HFFc6 (cell line): ENCODE results near the gene COL4A6. TPM values are rescaled to one million over a fixed set of nuclear protein-coding genes. Genes with fewer than 3 reads are reported as not detected.

ENCODE experiments used
- DNase-seq: peaks from one replicate; pipeline ENCODE4 v3.0.0-alpha.2; 2018
- H3K27ac Mint-ChIP-seq: 2 replicates; pipeline ENCODE4 v1.8.0; 2020; ENCODE audit warnings: mild to moderate bottlenecking, mixed read lengths
- H3K27me3 Mint-ChIP-seq: 2 replicates; pipeline ENCODE4 v1.8.0; 2021; ENCODE audit warnings: mild to moderate bottlenecking, moderate library complexity, mixed read lengths; ENCODE audit not compliant: insufficient read depth
- H3K36me3 Mint-ChIP-seq: 2 replicates; pipeline ENCODE4 v1.8.0; 2021; ENCODE audit warnings: low read depth, mixed read lengths
- H3K4me1 Mint-ChIP-seq: 2 replicates; pipeline ENCODE4 v1.8.0; 2020; ENCODE audit warnings: low read depth, mixed read lengths
- H3K4me3 Mint-ChIP-seq: 2 replicates; pipeline ENCODE4 v1.8.0; 2020; ENCODE audit warnings: mild to moderate bottlenecking, moderate library complexity, mixed read lengths
- H3K9me3 Mint-ChIP-seq: 2 replicates; pipeline ENCODE4 v1.8.0; 2020; ENCODE audit warnings: mild to moderate bottlenecking, mixed read lengths
- CTCF ChIP-seq: fragments of 200-600 bp; sonication (generic); IDR thresholded peaks from 2 replicates; pipeline ENCODE4 v1.5.0; 2021; ENCODE audit warnings: antibody characterized with exemption, mild to moderate bottlenecking
- total RNA-seq, 6 experiments: library from RNA; stranded (reverse); fragmentation: NEBNext Ultra II Directional; extraction: Animal tissue kit (Norgen Biotek cat#: 25700); gene quantifications; 2 replicates in 1 of 6; 3 replicates in 5 of 6; pipeline ENCODE4 v1.2.3, GENCODE V29; 2021

Gene COL4A6
- total RNA-seq, 6 experiments from 2014 or later = 0.03 to 0.16 (median 0.11) TPM

- no peak for DNase-seq
- Mint-ChIP-seq H3K4me3 (no peak overlapping the region), H3K27ac (no peak overlapping the region), H3K9me3 (no peaks in the 10 kb centered on the region), H3K36me3 (no peaks in the 10 kb centered on the region), H3K27me3 (no peaks in the 10 kb centered on the region; the same call in 1 of the 2 replicates), H3K4me1 (peaks cover 4% of the 10 kb centered on the region; the same call in 1 of the 2 replicates)
- no peak for TF ChIP-seq CTCF
Measured at GRCh38 chrX:108298165-108298602, 140.0 kb downstream of the COL4A6 start.

- TF ChIP-seq CTCF = peak; percentile 19; the same call in 1 of the 2 replicates
Measured at GRCh38 chrX:108297290-108297689, 140.9 kb downstream of the COL4A6 start.

GRCh38 chrX:108292053-108292452 lies 146.2 kb downstream of the COL4A6 start:
- DNase-seq = no peak
- Mint-ChIP-seq H3K9me3 (no peaks in the 10 kb centered on the region), H3K36me3 (no peaks in the 10 kb centered on the region), H3K4me1 (no peaks in the 10 kb centered on the region), H3K4me3 (no peak overlapping the region), H3K27ac (no peak overlapping the region), H3K27me3 (peaks cover 6% of the 10 kb centered on the region; the same call in 1 of the 2 replicates)
- peak; percentile 17; the same call in 1 of the 2 replicates for TF ChIP-seq CTCF

More at GRCh38 chrX:108297290-108297689, 140.9 kb downstream of the COL4A6 start:
- Mint-ChIP-seq H3K4me3 (no peak overlapping the region), H3K36me3 (no peaks in the 10 kb centered on the region), H3K27me3 (no peaks in the 10 kb centered on the region; the same call in 1 of the 2 replicates), H3K4me1 (peaks cover 4% of the 10 kb centered on the region; the same call in 1 of the 2 replicates), H3K9me3 (no peaks in the 10 kb centered on the region), H3K27ac (no peak overlapping the region)
- DNase-seq = no peak

GRCh38 chrX:108285918-108286317 lies 152.3 kb downstream of the COL4A6 start:
- no peak for TF ChIP-seq CTCF
- H3K9me3 Mint-ChIP-seq = no peaks in the 10 kb centered on the region
- peaks cover 7% of the 10 kb centered on the region; the same call in 1 of the 2 replicates for H3K27me3 Mint-ChIP-seq
- DNase-seq = no peak
- no peak overlapping the region for H3K4me3 Mint-ChIP-seq
- H3K4me1 Mint-ChIP-seq = no peaks in the 10 kb centered on the region
- no peaks in the 10 kb centered on the region for H3K36me3 Mint-ChIP-seq
- no peak overlapping the region for H3K27ac Mint-ChIP-seq

GRCh38 chrX:108285356-108285755 lies 152.9 kb downstream of the COL4A6 start:
- Mint-ChIP-seq H3K27ac (no peak overlapping the region), H3K36me3 (no peaks in the 10 kb centered on the region), H3K4me3 (no peak overlapping the region), H3K27me3 (peaks cover 7% of the 10 kb centered on the region; the same call in 1 of the 2 replicates), H3K4me1 (no peaks in the 10 kb centered on the region), H3K9me3 (no peaks in the 10 kb centered on the region)
- TF ChIP-seq CTCF = no peak
- DNase-seq = no peak
